ENCODE data around the gene PAXX. TPM values are rescaled to one million over a fixed set of nuclear protein-coding genes. Genes with fewer than 3 reads are reported as not detected.

Gene PAXX
- total RNA-seq, 1 donor from 2014 or later, result 45.1 TPM

DNA sequence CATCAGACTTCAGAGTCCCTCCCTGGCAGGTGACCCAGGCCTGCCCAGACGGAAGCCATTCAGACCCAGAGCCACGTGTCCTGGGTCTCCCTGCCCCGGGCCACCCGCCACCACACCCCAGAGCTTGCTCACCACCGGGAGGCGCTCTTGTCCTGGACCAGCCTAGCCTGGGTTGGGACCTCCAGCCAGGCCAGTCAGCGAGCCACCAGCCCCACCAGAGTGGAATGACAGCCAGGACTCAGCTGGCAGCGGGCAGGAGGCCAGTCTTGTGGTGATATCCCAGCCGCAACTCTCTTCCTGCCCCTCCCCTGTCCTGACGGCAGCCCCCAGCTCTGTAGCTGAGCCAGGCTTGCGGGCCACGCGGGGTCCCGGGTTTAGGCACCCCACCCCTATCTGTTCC lies 16.6 kb upstream of the PAXX start:
- ATAC-seq (no peak), DNase-seq (peak; percentile 66)
- intact Hi-C loops (cut with DNase I), result no loop called here
- no peaks in the 10 kb centered on the region for H3K9me3 ChIP-seq
- H3K4me3 ChIP-seq, result peak overlapping the region; percentile 28
- TF ChIP-seq, protein P1, sequence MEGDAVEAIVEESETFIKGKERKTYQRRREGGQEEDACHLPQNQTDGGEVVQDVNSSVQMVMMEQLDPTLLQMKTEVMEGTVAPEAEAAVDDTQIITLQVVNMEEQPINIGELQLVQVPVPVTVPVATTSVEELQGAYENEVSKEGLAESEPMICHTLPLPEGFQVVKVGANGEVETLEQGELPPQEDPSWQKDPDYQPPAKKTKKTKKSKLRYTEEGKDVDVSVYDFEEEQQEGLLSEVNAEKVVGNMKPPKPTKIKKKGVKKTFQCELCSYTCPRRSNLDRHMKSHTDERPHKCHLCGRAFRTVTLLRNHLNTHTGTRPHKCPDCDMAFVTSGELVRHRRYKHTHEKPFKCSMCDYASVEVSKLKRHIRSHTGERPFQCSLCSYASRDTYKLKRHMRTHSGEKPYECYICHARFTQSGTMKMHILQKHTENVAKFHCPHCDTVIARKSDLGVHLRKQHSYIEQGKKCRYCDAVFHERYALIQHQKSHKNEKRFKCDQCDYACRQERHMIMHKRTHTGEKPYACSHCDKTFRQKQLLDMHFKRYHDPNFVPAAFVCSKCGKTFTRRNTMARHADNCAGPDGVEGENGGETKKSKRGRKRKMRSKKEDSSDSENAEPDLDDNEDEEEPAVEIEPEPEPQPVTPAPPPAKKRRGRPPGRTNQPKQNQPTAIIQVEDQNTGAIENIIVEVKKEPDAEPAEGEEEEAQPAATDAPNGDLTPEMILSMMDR (IDR thresholded peaks at IDR 0.05), result peak; percentile 49
- peaks cover 43% of the 10 kb centered on the region for H3K4me1 ChIP-seq
- no peaks in the 10 kb centered on the region for H3K27me3 ChIP-seq (ENCODE audit: low read depth)
- H3K27ac ChIP-seq, result peak overlapping the region; percentile 66
- H3K36me3 ChIP-seq, result no peaks in the 10 kb centered on the region

GRCh38 chr9:136977223-136977622 lies 15.0 kb upstream of the PAXX start, which contains the start of gene PTGDS:
Gene PTGDS, plus strand, starts transcription at chr9:136977504. Its CDS starts 75 bp downstream, at chr9:136977579.
- H3K4me1 ChIP-seq, result peaks cover 51% of the 10 kb centered on the region
- H3K4me3 ChIP-seq, result peak within 1 kb of the TSS; percentile 55
- peak within 1 kb of the TSS; percentile 66 for H3K27ac ChIP-seq
- no peaks in the 10 kb centered on the region for H3K9me3 ChIP-seq
- no peaks in the 10 kb centered on the region for H3K27me3 ChIP-seq (ENCODE audit: low read depth)
- ATAC-seq (peak in 1 of 2 donors; percentile 20), DNase-seq (no peak)
- TF ChIP-seq, protein P1 (IDR thresholded peaks at IDR 0.05), result no peak
- intact Hi-C loops (cut with DNase I), result no loop called here
- H3K36me3 ChIP-seq, result no peaks in the 10 kb centered on the region

- peak overlapping the region; percentile 55 for H3K4me3 ChIP-seq
- H3K36me3 ChIP-seq, result no peaks in the 10 kb centered on the region
- TF ChIP-seq, protein P1 (IDR thresholded peaks at IDR 0.05), result no peak
- peaks cover 51% of the 10 kb centered on the region for H3K4me1 ChIP-seq
- ATAC-seq (peak; percentile 0 to 12), DNase-seq (no peak)
- intact Hi-C loops (cut with DNase I), result no loop called here
- H3K9me3 ChIP-seq, result no peaks in the 10 kb centered on the region
- no peaks in the 10 kb centered on the region for H3K27me3 ChIP-seq (ENCODE audit: low read depth)
- H3K27ac ChIP-seq, result peak overlapping the region; percentile 66
Observed at GRCh38 chr9:136977649-136978072, 14.6 kb upstream of the PAXX start.

DNA sequence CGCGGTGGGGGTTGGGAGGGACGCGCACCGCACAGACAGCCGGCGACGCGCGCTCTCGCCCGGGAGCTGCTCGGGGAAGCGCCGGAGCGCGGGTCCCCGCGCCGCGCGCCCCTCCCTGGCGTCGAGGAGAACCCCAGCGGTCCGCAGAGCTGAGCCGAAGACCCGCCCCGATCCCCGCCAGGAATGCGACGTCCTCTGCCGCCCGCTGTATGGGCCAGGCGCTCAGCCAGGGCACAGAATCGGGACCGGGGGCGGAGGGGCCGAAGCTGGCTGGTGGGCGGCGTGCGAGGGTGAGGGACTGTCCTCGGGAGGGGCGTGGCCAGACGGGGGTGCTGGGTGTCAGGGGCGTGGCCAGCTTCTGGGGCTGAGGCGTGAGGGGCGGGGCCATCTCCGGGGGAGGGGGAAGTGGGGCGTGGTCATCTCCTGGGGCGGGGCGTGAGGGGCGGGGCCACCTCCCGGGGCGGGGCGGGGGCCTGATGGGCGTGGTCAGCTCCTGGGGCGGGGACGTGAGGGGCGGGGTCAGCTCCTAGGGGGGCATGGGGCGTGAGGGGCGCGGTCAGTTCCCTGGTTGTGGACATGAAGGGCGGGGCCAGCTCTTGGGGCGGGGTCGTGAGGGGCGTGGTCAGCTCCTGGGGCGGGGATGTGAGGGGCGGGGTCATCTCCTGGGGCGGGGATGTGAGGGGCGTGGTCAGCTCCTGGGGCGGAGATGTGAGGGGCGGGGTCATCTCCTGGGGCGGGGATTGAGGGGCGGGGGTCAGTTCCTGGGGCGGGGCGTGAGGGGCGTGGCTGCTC lies 14.0 kb upstream of the PAXX start:
- DNase-seq, result peak; percentile 81
- TF ChIP-seq, protein P1 (IDR thresholded peaks at IDR 0.05), result no peak
- H3K27me3 ChIP-seq (ENCODE audit: low read depth), result no peaks in the 10 kb centered on the region
- H3K36me3 ChIP-seq, result no peaks in the 10 kb centered on the region
- H3K4me3 ChIP-seq, result peak overlapping the region; percentile 55
- peaks cover 56% of the 10 kb centered on the region for H3K4me1 ChIP-seq
- no peaks in the 10 kb centered on the region for H3K9me3 ChIP-seq
- intact Hi-C loops (cut with DNase I), result no loop called here
- peak overlapping the region; percentile 66 for H3K27ac ChIP-seq
- ATAC-seq, result peak; percentile 59 to 68

- Histone ChIP-seq H3K4me3 (no peak overlapping the region), H3K27ac (no peak overlapping the region), H3K4me1 (peaks cover 54% of the 10 kb centered on the region), H3K36me3 (no peaks in the 10 kb centered on the region), H3K9me3 (no peaks in the 10 kb centered on the region), H3K27me3 (ENCODE audit: low read depth) (no peaks in the 10 kb centered on the region)
- no peak for ATAC-seq
- DNase-seq, result no peak
- TF ChIP-seq, protein P1 (IDR thresholded peaks at IDR 0.05), result no peak
- intact Hi-C loops (cut with DNase I), result no loop called here
Observed at GRCh38 chr9:136978865-136979544, 13.2 kb upstream of the PAXX start.

Measured in lower lobe of right lung (tissue), 2 donors.